ENCODE results near the gene HAVCR2.

- TF ChIP-seq CTCF (IDR thresholded peaks at IDR 0.05; ENCODE audit: poor library complexity, severe bottlenecking) (no peak), SMC3 (conservative IDR thresholded peaks at IDR 0.05; ENCODE audit: poor library complexity) (no peak), POLR2AphosphoS5 (IDR thresholded peaks at IDR 0.05) (no peak)
Measured at GRCh38 chr5:157143127-157143971, 34.5 kb upstream of the HAVCR2 start.
